TTC549 (cell line): ENCODE data around the gene BTBD9.
"Not testable (repeated sequence)": the region's sequence is repeated elsewhere in the genome, so short reads cannot be mapped to it uniquely, and the experiment has no call there.

Experiments
- FAIRE-seq: peaks from 2 replicates; lab custom pipeline; 2012; peaks lifted over from hg19 to GRCh38; lab: Jason Lieb, UNC

The BTBD9 gene

GRCh38 chr6:38427492-38428210 lies 212.1 kb downstream of the BTBD9 start:
- FAIRE-seq: no peak

- FAIRE-seq: not testable (repeated sequence)
Measured at GRCh38 chr6:38425788-38426488, 213.8 kb downstream of the BTBD9 start.

- no peak for FAIRE-seq
Measured at GRCh38 chr6:38423746-38424145, 216.0 kb downstream of the BTBD9 start.

GRCh38 chr6:38420207-38420606 lies 219.5 kb downstream of the BTBD9 start:
- FAIRE-seq: no peak

- no peak for FAIRE-seq
Measured at GRCh38 chr6:38417521-38417920, 222.2 kb downstream of the BTBD9 start.

GRCh38 chr6:38415231-38416005 lies 224.3 kb downstream of the BTBD9 start:
- no peak for FAIRE-seq

GRCh38 chr6:38413102-38413800 lies 226.5 kb downstream of the BTBD9 start:
- no peak for FAIRE-seq

- FAIRE-seq: no peak
Measured at GRCh38 chr6:38407192-38407591, 232.5 kb downstream of the BTBD9 start.

- FAIRE-seq: no peak
Measured at GRCh38 chr6:38406096-38406495, 233.6 kb downstream of the BTBD9 start.

GRCh38 chr6:38404900-38405556 lies 234.7 kb downstream of the BTBD9 start:
- no peak for FAIRE-seq

- FAIRE-seq: no peak
Measured at GRCh38 chr6:38404355-38404754, 235.4 kb downstream of the BTBD9 start.

GRCh38 chr6:38403548-38403947 lies 236.2 kb downstream of the BTBD9 start:
- FAIRE-seq: no peak

- FAIRE-seq: no peak
Measured at GRCh38 chr6:38400764-38401163, 239.0 kb downstream of the BTBD9 start.

- FAIRE-seq: no peak
Measured at GRCh38 chr6:38400101-38400500, 239.6 kb downstream of the BTBD9 start.

GRCh38 chr6:38396209-38396608 lies 243.5 kb downstream of the BTBD9 start:
- FAIRE-seq: no peak

- FAIRE-seq: no peak
Measured at GRCh38 chr6:38393986-38394385, 245.7 kb downstream of the BTBD9 start.

GRCh38 chr6:38391626-38392579 lies 247.8 kb downstream of the BTBD9 start:
- no peak for FAIRE-seq

GRCh38 chr6:38391206-38391605 lies 248.5 kb downstream of the BTBD9 start:
- no peak for FAIRE-seq

- FAIRE-seq: no peak
Measured at GRCh38 chr6:38389875-38390274, 249.9 kb downstream of the BTBD9 start.

GRCh38 chr6:38387971-38388370 lies 251.8 kb downstream of the BTBD9 start:
- FAIRE-seq: no peak

GRCh38 chr6:38387461-38387860 lies 252.3 kb downstream of the BTBD9 start:
- FAIRE-seq: no peak
